Activated naive CD4-positive, alpha-beta T cell treated with anti-CD3 and anti-CD28 coated beads, Interleukin-2, amount 10 ng/mL, durations not matched to agents 7 days and 5 days (primary cell): ENCODE measurements around the gene CAMTA1.

ENCODE experiments used
- CTCF ChIA-PET: fragments of 350-600 bp; sonication (Branson Sonifier 250); formaldehyde crosslinking; loops from one replicate; lab custom pipeline; 2021; ENCODE audit warnings: antibody characterized with exemption; lab: Charles Lee
- DNase-seq: peaks from one replicate; pipeline ENCODE4 v3.0.0-alpha.2; 2020
- H3K27ac Mint-ChIP-seq: one replicate; pipeline ENCODE4 v1.8.0; 2021; ENCODE audit warnings: mild to moderate bottlenecking, moderate library complexity, mixed read lengths
- H3K27me3 Mint-ChIP-seq: one replicate; pipeline ENCODE4 v1.8.0; 2021; ENCODE audit warnings: mild to moderate bottlenecking, mixed read lengths
- H3K36me3 Mint-ChIP-seq: one replicate; pipeline ENCODE4 v1.8.0; 2021; ENCODE audit warnings: mixed read lengths
- H3K4me1 Mint-ChIP-seq: one replicate; pipeline ENCODE4 v1.8.0; 2021; ENCODE audit warnings: mixed read lengths
- H3K4me3 Mint-ChIP-seq: one replicate; pipeline ENCODE4 v1.8.0; 2021; ENCODE audit warnings: mild to moderate bottlenecking, moderate library complexity, mixed read lengths
- H3K9me3 Mint-ChIP-seq: one replicate; pipeline ENCODE4 v1.8.0; 2021; ENCODE audit warnings: mixed read lengths

Gene CAMTA1

GRCh38 chr1:7516929-7517328 is 731.7 kb downstream of the CAMTA1 start:
- no peak for DNase-seq
- Mint-ChIP-seq H3K9me3 (peaks cover 7% of the 10 kb centered on the region), H3K27me3 (no peaks in the 10 kb centered on the region), H3K27ac (no peak overlapping the region), H3K36me3 (no peaks in the 10 kb centered on the region), H3K4me1 (no peaks in the 10 kb centered on the region), H3K4me3 (no peak overlapping the region)
- CTCF ChIA-PET: no interaction called here

- Mint-ChIP-seq H3K36me3 (no peaks in the 10 kb centered on the region), H3K9me3 (peaks cover 7% of the 10 kb centered on the region), H3K27ac (no peak overlapping the region), H3K27me3 (no peaks in the 10 kb centered on the region), H3K4me1 (no peaks in the 10 kb centered on the region), H3K4me3 (no peak overlapping the region)
- CTCF ChIA-PET: no interaction called here
- no peak for DNase-seq
These were observed 732.5 kb downstream of the CAMTA1 start for GRCh38 chr1:7517611-7518330.

- CTCF ChIA-PET: no interaction called here
- H3K9me3 Mint-ChIP-seq: peaks cover 7% of the 10 kb centered on the region
- no peaks in the 10 kb centered on the region for H3K27me3 Mint-ChIP-seq
- H3K4me3 Mint-ChIP-seq: no peak overlapping the region
- DNase-seq: no peak
- H3K4me1 Mint-ChIP-seq: no peaks in the 10 kb centered on the region
- H3K27ac Mint-ChIP-seq: no peak overlapping the region
- no peaks in the 10 kb centered on the region for H3K36me3 Mint-ChIP-seq
These were observed 733.2 kb downstream of the CAMTA1 start for GRCh38 chr1:7518411-7518810.

- Mint-ChIP-seq H3K4me3 (no peak overlapping the region), H3K9me3 (peaks cover 7% of the 10 kb centered on the region), H3K36me3 (no peaks in the 10 kb centered on the region), H3K27me3 (no peaks in the 10 kb centered on the region), H3K27ac (no peak overlapping the region), H3K4me1 (no peaks in the 10 kb centered on the region)
- no peak for DNase-seq
- CTCF ChIA-PET: no interaction called here
These were observed 734.1 kb downstream of the CAMTA1 start for GRCh38 chr1:7519181-7519860.

GRCh38 chr1:7519861-7520395 is 734.7 kb downstream of the CAMTA1 start:
- Mint-ChIP-seq H3K27ac (peak overlapping the region; percentile 42), H3K36me3 (no peaks in the 10 kb centered on the region), H3K4me3 (no peak overlapping the region), H3K9me3 (peaks cover 7% of the 10 kb centered on the region), H3K4me1 (no peaks in the 10 kb centered on the region), H3K27me3 (peaks cover 3% of the 10 kb centered on the region)
- no peak for DNase-seq
- CTCF ChIA-PET: no interaction called here

GRCh38 chr1:7520496-7520895 is 735.2 kb downstream of the CAMTA1 start:
- H3K9me3 Mint-ChIP-seq: peaks cover 7% of the 10 kb centered on the region
- no peaks in the 10 kb centered on the region for H3K4me1 Mint-ChIP-seq
- DNase-seq: no peak
- CTCF ChIA-PET: no interaction called here
- no peak overlapping the region for H3K4me3 Mint-ChIP-seq
- no peaks in the 10 kb centered on the region for H3K36me3 Mint-ChIP-seq
- peak overlapping the region; percentile 42 for H3K27ac Mint-ChIP-seq
- peaks cover 3% of the 10 kb centered on the region for H3K27me3 Mint-ChIP-seq

GRCh38 chr1:7524341-7525337 is 739.4 kb downstream of the CAMTA1 start:
- Mint-ChIP-seq H3K9me3 (peaks cover 4% of the 10 kb centered on the region), H3K4me3 (no peak overlapping the region), H3K36me3 (no peaks in the 10 kb centered on the region), H3K27ac (no peak overlapping the region), H3K27me3 (peaks cover 3% of the 10 kb centered on the region), H3K4me1 (no peaks in the 10 kb centered on the region)
- CTCF ChIA-PET: no interaction called here
- no peak for DNase-seq

GRCh38 chr1:7525338-7526063 is 740.2 kb downstream of the CAMTA1 start:
- Mint-ChIP-seq H3K27ac (no peak overlapping the region), H3K4me1 (no peaks in the 10 kb centered on the region), H3K4me3 (no peak overlapping the region), H3K9me3 (peaks cover 2% of the 10 kb centered on the region), H3K27me3 (peaks cover 3% of the 10 kb centered on the region), H3K36me3 (no peaks in the 10 kb centered on the region)
- CTCF ChIA-PET: no interaction called here
- DNase-seq: no peak

GRCh38 chr1:7526196-7526866 is 741.1 kb downstream of the CAMTA1 start:
- Mint-ChIP-seq H3K27ac (no peak overlapping the region), H3K4me3 (no peak overlapping the region), H3K4me1 (no peaks in the 10 kb centered on the region), H3K36me3 (no peaks in the 10 kb centered on the region), H3K27me3 (peaks cover 3% of the 10 kb centered on the region), H3K9me3 (no peaks in the 10 kb centered on the region)
- CTCF ChIA-PET: no interaction called here
- no peak for DNase-seq

GRCh38 chr1:7526867-7527732 is 741.8 kb downstream of the CAMTA1 start:
- no peak overlapping the region for H3K27ac Mint-ChIP-seq
- no peak for DNase-seq
- no peaks in the 10 kb centered on the region for H3K4me1 Mint-ChIP-seq
- peaks cover 3% of the 10 kb centered on the region for H3K27me3 Mint-ChIP-seq
- CTCF ChIA-PET: no interaction called here
- H3K36me3 Mint-ChIP-seq: no peaks in the 10 kb centered on the region
- H3K4me3 Mint-ChIP-seq: no peak overlapping the region
- H3K9me3 Mint-ChIP-seq: no peaks in the 10 kb centered on the region

- H3K36me3 Mint-ChIP-seq: no peaks in the 10 kb centered on the region
- no peaks in the 10 kb centered on the region for H3K4me1 Mint-ChIP-seq
- CTCF ChIA-PET: no interaction called here
- no peak for DNase-seq
- no peaks in the 10 kb centered on the region for H3K9me3 Mint-ChIP-seq
- H3K27me3 Mint-ChIP-seq: peaks cover 3% of the 10 kb centered on the region
- H3K4me3 Mint-ChIP-seq: no peak overlapping the region
- no peak overlapping the region for H3K27ac Mint-ChIP-seq
These were observed 742.4 kb downstream of the CAMTA1 start for GRCh38 chr1:7527733-7528045.

GRCh38 chr1:7528386-7529198 is 743.3 kb downstream of the CAMTA1 start:
- no peak overlapping the region for H3K27ac Mint-ChIP-seq
- no peak overlapping the region for H3K4me3 Mint-ChIP-seq
- H3K27me3 Mint-ChIP-seq: peaks cover 3% of the 10 kb centered on the region
- no peak for DNase-seq
- no peaks in the 10 kb centered on the region for H3K9me3 Mint-ChIP-seq
- H3K36me3 Mint-ChIP-seq: no peaks in the 10 kb centered on the region
- CTCF ChIA-PET: no interaction called here
- H3K4me1 Mint-ChIP-seq: no peaks in the 10 kb centered on the region
